Measurements from ENCODE around the gene NALCN.
A peak's percentile ranks its signal among the peaks of the same experiment; 100 is the strongest.

Gene NALCN

GRCh38 chr13:101406791-101407190 lies 9.5 kb downstream of the NALCN start:
- no peak overlapping the region for H3K23ac ChIP-seq (ENCODE audit: low read length in 2 of 2)
- H4K8ac ChIP-seq (ENCODE audit: low read length) = no peak overlapping the region
- H3K27me3 ChIP-seq (ENCODE audit: control insufficient read depth in 1 of 2, insufficient read depth in 1 of 2, low read length in 2 of 2) = no peaks in the 10 kb centered on the region
- no peak overlapping the region for H3K14ac ChIP-seq (ENCODE audit: low read length in 2 of 2)
- H3K36me3 ChIP-seq (ENCODE audit: control insufficient read depth in 1 of 2, insufficient read depth in 2 of 2, low read depth in 1 of 2, low read length in 2 of 2) = no peaks in the 10 kb centered on the region
- H2BK15ac ChIP-seq (ENCODE audit: low read depth, poor library complexity, severe bottlenecking) = no peak overlapping the region
- no peaks in the 10 kb centered on the region for H3K79me1 ChIP-seq (replicated peaks; ENCODE audit: low read length, poor library complexity, severe bottlenecking)
- H2BK5ac ChIP-seq (ENCODE audit: low read depth, low read length, poor library complexity, severe bottlenecking) = no peak overlapping the region
- no peak overlapping the region for H3K4me3 ChIP-seq (ENCODE audit: insufficient read depth in 1 of 2, low read depth in 1 of 2, low read length in 2 of 2)
- no peak overlapping the region for H2AK5ac ChIP-seq (ENCODE audit: low read length, severe bottlenecking)
- no peak overlapping the region for H3K4me2 ChIP-seq (ENCODE audit: low read length, poor library complexity, severe bottlenecking)
- DNase-seq = no peak
- H3K27ac ChIP-seq (ENCODE audit: low read length, poor library complexity, severe bottlenecking) = no peak overlapping the region
- no CpG with 5 or more reads among the region's 1 CpG for WGBS
- H3K9me3 ChIP-seq (ENCODE audit: control insufficient read depth, low read length) = no peaks in the 10 kb centered on the region
- H4K91ac ChIP-seq (ENCODE audit: low read length) = no peak overlapping the region
- no peak overlapping the region for H2AFZ ChIP-seq (ENCODE audit: low read depth, low read length)
- no peak overlapping the region for H2BK12ac ChIP-seq (ENCODE audit: low read length in 2 of 2)
- no peak overlapping the region for H3K4ac ChIP-seq (ENCODE audit: low read depth in 1 of 2, low read length in 2 of 2)
- no peak overlapping the region for H3K9ac ChIP-seq (ENCODE audit: low read length)
- no peaks in the 10 kb centered on the region for H3K4me1 ChIP-seq (ENCODE audit: control insufficient read depth, insufficient read depth, low read depth, low read length)
- H2BK120ac ChIP-seq (ENCODE audit: low read depth, low read length) = no peak overlapping the region
- no peak overlapping the region for H3K18ac ChIP-seq (ENCODE audit: low read depth in 1 of 2, low read length in 2 of 2)

- no peak overlapping the region for H2AK5ac ChIP-seq (ENCODE audit: low read length, severe bottlenecking)
- H3K4me1 ChIP-seq (ENCODE audit: control insufficient read depth, insufficient read depth, low read depth, low read length) = peaks cover 7% of the 10 kb centered on the region
- H3K79me1 ChIP-seq (replicated peaks; ENCODE audit: low read length, poor library complexity, severe bottlenecking) = no peaks in the 10 kb centered on the region
- H3K27me3 ChIP-seq (ENCODE audit: control insufficient read depth in 1 of 2, insufficient read depth in 1 of 2, low read length in 2 of 2) = no peaks in the 10 kb centered on the region
- no peak overlapping the region for H3K4ac ChIP-seq (ENCODE audit: low read depth in 1 of 2, low read length in 2 of 2)
- H2BK120ac ChIP-seq (ENCODE audit: low read depth, low read length) = no peak overlapping the region
- no peak overlapping the region for H3K23ac ChIP-seq (ENCODE audit: low read length in 2 of 2)
- no peak overlapping the region for H2BK15ac ChIP-seq (ENCODE audit: low read depth, poor library complexity, severe bottlenecking)
- no peak for DNase-seq
- no peaks in the 10 kb centered on the region for H3K36me3 ChIP-seq (ENCODE audit: control insufficient read depth in 1 of 2, insufficient read depth in 2 of 2, low read depth in 1 of 2, low read length in 2 of 2)
- no peak overlapping the region for H4K91ac ChIP-seq (ENCODE audit: low read length)
- no peaks in the 10 kb centered on the region for H3K9me3 ChIP-seq (ENCODE audit: control insufficient read depth, low read length)
- no peak overlapping the region for H3K4me3 ChIP-seq (ENCODE audit: insufficient read depth in 1 of 2, low read depth in 1 of 2, low read length in 2 of 2)
- H2BK12ac ChIP-seq (ENCODE audit: low read length in 2 of 2) = no peak overlapping the region
- no peak overlapping the region for H2AFZ ChIP-seq (ENCODE audit: low read depth, low read length)
- H2BK5ac ChIP-seq (ENCODE audit: low read depth, low read length, poor library complexity, severe bottlenecking) = no peak overlapping the region
- H3K18ac ChIP-seq (ENCODE audit: low read depth in 1 of 2, low read length in 2 of 2) = no peak overlapping the region
- H3K4me2 ChIP-seq (ENCODE audit: low read length, poor library complexity, severe bottlenecking) = no peak overlapping the region
- H3K9ac ChIP-seq (ENCODE audit: low read length) = no peak overlapping the region
- no peak overlapping the region for H3K27ac ChIP-seq (ENCODE audit: low read length, poor library complexity, severe bottlenecking)
- no peak overlapping the region for H3K14ac ChIP-seq (ENCODE audit: low read length in 2 of 2)
- no peak overlapping the region for H4K8ac ChIP-seq (ENCODE audit: low read length)
- no CpG with 5 or more reads among the region's 1 CpG for WGBS
Measured at GRCh38 chr13:101401196-101401595, 15.1 kb downstream of the NALCN start.

- no peak overlapping the region for H3K4me2 ChIP-seq (ENCODE audit: low read length, poor library complexity, severe bottlenecking)
Measured at GRCh38 chr13:101399365-101399764, 16.9 kb downstream of the NALCN start.

GRCh38 chr13:101398920-101399319 lies 17.4 kb downstream of the NALCN start:
- H2BK12ac ChIP-seq (ENCODE audit: low read length in 2 of 2) = no peak overlapping the region
- H3K4ac ChIP-seq (ENCODE audit: low read depth in 1 of 2, low read length in 2 of 2) = no peak overlapping the region
- H3K4me2 ChIP-seq (ENCODE audit: low read length, poor library complexity, severe bottlenecking) = no peak overlapping the region
- H3K4me1 ChIP-seq (ENCODE audit: control insufficient read depth, insufficient read depth, low read depth, low read length) = peaks cover 7% of the 10 kb centered on the region
- H3K4me3 ChIP-seq (ENCODE audit: insufficient read depth in 1 of 2, low read depth in 1 of 2, low read length in 2 of 2) = no peak overlapping the region
- H3K9ac ChIP-seq (ENCODE audit: low read length) = no peak overlapping the region
- no peak overlapping the region for H4K91ac ChIP-seq (ENCODE audit: low read length)
- H3K23ac ChIP-seq (ENCODE audit: low read length in 2 of 2) = no peak overlapping the region
- no peak overlapping the region for H2BK5ac ChIP-seq (ENCODE audit: low read depth, low read length, poor library complexity, severe bottlenecking)
- no peaks in the 10 kb centered on the region for H3K36me3 ChIP-seq (ENCODE audit: control insufficient read depth in 1 of 2, insufficient read depth in 2 of 2, low read depth in 1 of 2, low read length in 2 of 2)
- H2BK120ac ChIP-seq (ENCODE audit: low read depth, low read length) = no peak overlapping the region
- WGBS = 84% methylated on average over 2 of the region's 2 CpGs
- no peak overlapping the region for H3K14ac ChIP-seq (ENCODE audit: low read length in 2 of 2)
- H3K79me1 ChIP-seq (replicated peaks; ENCODE audit: low read length, poor library complexity, severe bottlenecking) = no peaks in the 10 kb centered on the region
- H2AFZ ChIP-seq (ENCODE audit: low read depth, low read length) = no peak overlapping the region
- H2AK5ac ChIP-seq (ENCODE audit: low read length, severe bottlenecking) = no peak overlapping the region
- no peaks in the 10 kb centered on the region for H3K27me3 ChIP-seq (ENCODE audit: control insufficient read depth in 1 of 2, insufficient read depth in 1 of 2, low read length in 2 of 2)
- H2BK15ac ChIP-seq (ENCODE audit: low read depth, poor library complexity, severe bottlenecking) = no peak overlapping the region
- H4K8ac ChIP-seq (ENCODE audit: low read length) = no peak overlapping the region
- H3K18ac ChIP-seq (ENCODE audit: low read depth in 1 of 2, low read length in 2 of 2) = no peak overlapping the region
- DNase-seq = peak; percentile 53
- H3K9me3 ChIP-seq (ENCODE audit: control insufficient read depth, low read length) = no peaks in the 10 kb centered on the region
- H3K27ac ChIP-seq (ENCODE audit: low read length, poor library complexity, severe bottlenecking) = no peak overlapping the region

More at GRCh38 chr13:101399365-101399764, 16.9 kb downstream of the NALCN start:
- no peak overlapping the region for H2BK5ac ChIP-seq (ENCODE audit: low read depth, low read length, poor library complexity, severe bottlenecking)
- no peaks in the 10 kb centered on the region for H3K9me3 ChIP-seq (ENCODE audit: control insufficient read depth, low read length)
- peaks cover 7% of the 10 kb centered on the region for H3K4me1 ChIP-seq (ENCODE audit: control insufficient read depth, insufficient read depth, low read depth, low read length)
- H2BK120ac ChIP-seq (ENCODE audit: low read depth, low read length) = no peak overlapping the region
- no peaks in the 10 kb centered on the region for H3K36me3 ChIP-seq (ENCODE audit: control insufficient read depth in 1 of 2, insufficient read depth in 2 of 2, low read depth in 1 of 2, low read length in 2 of 2)
- H3K23ac ChIP-seq (ENCODE audit: low read length in 2 of 2) = no peak overlapping the region
- no peaks in the 10 kb centered on the region for H3K79me1 ChIP-seq (replicated peaks; ENCODE audit: low read length, poor library complexity, severe bottlenecking)
- H3K4ac ChIP-seq (ENCODE audit: low read depth in 1 of 2, low read length in 2 of 2) = no peak overlapping the region
- no peak overlapping the region for H3K14ac ChIP-seq (ENCODE audit: low read length in 2 of 2)
- no peak overlapping the region for H3K4me3 ChIP-seq (ENCODE audit: insufficient read depth in 1 of 2, low read depth in 1 of 2, low read length in 2 of 2)
- H2AK5ac ChIP-seq (ENCODE audit: low read length, severe bottlenecking) = no peak overlapping the region
- no peak overlapping the region for H3K27ac ChIP-seq (ENCODE audit: low read length, poor library complexity, severe bottlenecking)
- H3K9ac ChIP-seq (ENCODE audit: low read length) = no peak overlapping the region
- H4K91ac ChIP-seq (ENCODE audit: low read length) = no peak overlapping the region
- WGBS = no CpG with 5 or more reads among the region's 2 CpGs
- H3K27me3 ChIP-seq (ENCODE audit: control insufficient read depth in 1 of 2, insufficient read depth in 1 of 2, low read length in 2 of 2) = no peaks in the 10 kb centered on the region
- H2BK15ac ChIP-seq (ENCODE audit: low read depth, poor library complexity, severe bottlenecking) = no peak overlapping the region
- H3K18ac ChIP-seq (ENCODE audit: low read depth in 1 of 2, low read length in 2 of 2) = no peak overlapping the region
- peak; percentile 13 for DNase-seq
- no peak overlapping the region for H4K8ac ChIP-seq (ENCODE audit: low read length)
- no peak overlapping the region for H2AFZ ChIP-seq (ENCODE audit: low read depth, low read length)
- H2BK12ac ChIP-seq (ENCODE audit: low read length in 2 of 2) = no peak overlapping the region

All from mesenchymal stem cell (in vitro differentiated cells and primary cell).